ENCODE measurements around the gene PDE6B.
"Not testable (repeated sequence)": the region's sequence is repeated elsewhere in the genome, so short reads cannot be mapped to it uniquely, and the experiment has no call there.

Gene PDE6B

GRCh38 chr4:682490-683172 is 57.3 kb downstream of the PDE6B start:
- no peak for DNase-seq (ENCODE audit: low read depth in 1 of 2, low spot score in 1 of 2)

DNA sequence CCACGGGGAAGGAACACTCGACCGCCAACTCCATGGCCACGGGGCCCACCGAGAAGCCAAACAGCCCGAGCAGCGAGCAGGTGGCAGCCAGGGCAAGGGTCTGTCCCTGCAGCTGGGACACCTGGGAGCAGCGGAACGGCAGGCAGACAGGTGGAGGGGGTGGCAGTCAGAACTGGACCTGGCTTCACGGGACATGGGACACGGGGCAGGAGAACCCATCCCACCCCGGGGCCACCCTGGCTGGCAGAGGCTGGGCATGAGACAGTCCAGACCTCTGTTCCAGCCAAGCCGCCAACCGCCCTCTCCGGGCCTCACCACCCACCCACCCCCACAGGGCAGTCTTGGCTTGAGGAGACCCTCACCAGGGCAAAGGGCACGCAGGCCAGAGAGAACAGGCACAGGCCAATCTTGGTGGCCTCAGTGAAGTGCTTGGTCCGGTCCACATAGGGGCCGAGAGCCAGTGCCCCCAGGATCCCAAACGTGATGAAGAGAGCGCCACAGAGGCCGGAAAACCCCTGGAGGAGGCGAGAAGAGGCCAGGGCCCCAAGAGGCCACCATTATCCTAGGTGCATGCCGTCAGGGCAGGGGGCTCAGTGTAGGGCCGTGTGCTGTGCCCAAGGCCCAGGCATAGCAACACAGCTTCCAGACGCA is 58.0 kb downstream of the PDE6B start:
- DNase-seq (ENCODE audit: low read depth in 1 of 2, low spot score in 1 of 2): no peak

DNA sequence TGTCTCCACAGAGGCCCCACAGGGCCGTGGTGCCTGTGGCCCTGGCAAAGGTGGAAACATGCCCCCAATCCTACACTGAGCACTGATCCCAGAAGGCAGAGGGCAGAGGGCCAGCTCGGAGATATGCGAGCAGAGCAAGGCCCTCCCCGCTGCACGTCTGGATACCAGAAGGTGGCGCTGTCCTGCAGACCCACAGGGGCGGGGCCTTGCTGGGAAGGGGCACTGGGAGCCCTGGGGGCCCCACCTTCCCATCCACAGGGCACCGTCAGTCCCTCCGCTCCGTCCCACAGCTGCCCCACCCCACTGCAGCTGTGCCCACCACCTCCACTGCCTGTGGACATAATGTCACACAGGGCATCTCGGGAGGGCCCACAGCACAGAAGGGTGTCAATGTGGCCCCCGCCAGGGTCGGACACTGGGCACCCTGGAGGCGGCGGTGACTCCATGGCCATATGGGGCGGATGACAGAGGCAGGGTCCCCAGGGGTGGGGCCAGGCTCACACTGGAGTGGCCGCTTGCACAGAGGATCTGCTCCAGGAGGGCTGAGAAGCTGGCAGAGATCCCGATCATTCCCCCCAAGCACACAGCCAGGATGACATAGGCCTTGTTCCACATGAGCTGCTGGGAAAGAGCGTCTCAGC is 58.7 kb downstream of the PDE6B start:
- DNase-seq (ENCODE audit: low read depth in 1 of 2, low spot score in 1 of 2): no peak

GRCh38 chr4:684623-685327 is 59.4 kb downstream of the PDE6B start:
- no peak for DNase-seq (ENCODE audit: low read depth in 1 of 2, low spot score in 1 of 2)

GRCh38 chr4:685679-686412 is 60.5 kb downstream of the PDE6B start:
- DNase-seq (ENCODE audit: low read depth in 1 of 2, low spot score in 1 of 2): no peak

DNA sequence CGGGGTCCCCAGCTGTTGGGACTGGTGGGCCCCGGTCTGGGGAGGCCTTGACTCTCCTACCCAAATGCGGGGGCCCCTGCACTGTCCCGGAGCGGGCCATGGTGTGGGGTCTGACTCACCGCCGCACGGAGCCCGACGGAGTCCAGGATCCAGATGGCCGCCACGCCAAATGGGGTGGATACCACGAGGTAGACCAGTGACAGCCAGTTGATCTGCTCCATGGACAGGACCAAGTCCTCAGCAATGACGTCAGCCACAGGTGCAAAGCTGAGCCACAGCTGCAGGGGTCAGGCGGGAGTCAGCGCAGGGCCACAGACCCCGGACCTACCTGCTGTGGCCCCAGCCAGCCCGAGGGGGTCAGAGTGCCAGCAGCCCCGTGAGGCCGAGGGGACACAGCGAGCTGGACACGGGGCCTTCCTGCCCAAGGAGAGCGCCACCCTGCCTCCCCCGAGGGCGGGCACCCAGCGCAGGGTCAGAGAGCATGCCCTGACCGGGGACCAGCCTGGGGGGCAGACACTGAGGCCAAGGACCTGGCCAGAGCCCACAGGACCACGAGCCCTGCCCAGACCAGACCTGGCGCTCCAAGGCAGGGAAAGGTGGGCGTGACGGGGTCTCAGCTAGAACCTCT is 61.2 kb downstream of the PDE6B start:
- DNase-seq (ENCODE audit: low read depth in 1 of 2, low spot score in 1 of 2): no peak

- DNase-seq (ENCODE audit: low read depth in 1 of 2, low spot score in 1 of 2): no peak
Measured at GRCh38 chr4:687048-687970, 61.9 kb downstream of the PDE6B start.

- DNase-seq (ENCODE audit: low read depth in 1 of 2, low spot score in 1 of 2): no peak
Measured at GRCh38 chr4:687971-688853, 62.8 kb downstream of the PDE6B start.

GRCh38 chr4:688854-689681 is 63.7 kb downstream of the PDE6B start, which contains the start of gene SLC49A3:
TSS of gene SLC49A3 (minus strand) at chr4:689151. CDS start at chr4:689127, 24 bp downstream.
- DNase-seq (ENCODE audit: low read depth in 1 of 2, low spot score in 1 of 2): no peak

DNA sequence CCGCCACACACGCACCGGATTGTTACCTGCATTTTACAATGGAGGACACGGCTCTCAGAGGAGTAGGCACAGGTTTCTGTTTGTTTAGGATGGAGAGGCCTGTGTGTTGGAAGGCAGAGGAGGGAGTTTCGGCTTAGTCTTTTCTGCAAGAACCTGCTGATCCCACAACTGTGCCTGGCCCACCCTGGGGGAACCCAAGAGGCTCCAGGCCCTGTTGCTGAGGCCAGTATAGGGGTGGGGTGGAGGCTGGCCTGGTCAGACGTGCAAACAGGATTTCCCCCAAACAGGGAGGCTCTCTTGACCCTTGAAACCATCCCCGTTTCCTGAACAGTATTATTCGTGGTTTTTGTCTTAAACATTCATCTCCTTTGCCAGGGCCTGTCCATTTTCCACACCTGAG is 64.3 kb downstream of the PDE6B start:
- DNase-seq (ENCODE audit: low read depth in 1 of 2, low spot score in 1 of 2): no peak

DNA sequence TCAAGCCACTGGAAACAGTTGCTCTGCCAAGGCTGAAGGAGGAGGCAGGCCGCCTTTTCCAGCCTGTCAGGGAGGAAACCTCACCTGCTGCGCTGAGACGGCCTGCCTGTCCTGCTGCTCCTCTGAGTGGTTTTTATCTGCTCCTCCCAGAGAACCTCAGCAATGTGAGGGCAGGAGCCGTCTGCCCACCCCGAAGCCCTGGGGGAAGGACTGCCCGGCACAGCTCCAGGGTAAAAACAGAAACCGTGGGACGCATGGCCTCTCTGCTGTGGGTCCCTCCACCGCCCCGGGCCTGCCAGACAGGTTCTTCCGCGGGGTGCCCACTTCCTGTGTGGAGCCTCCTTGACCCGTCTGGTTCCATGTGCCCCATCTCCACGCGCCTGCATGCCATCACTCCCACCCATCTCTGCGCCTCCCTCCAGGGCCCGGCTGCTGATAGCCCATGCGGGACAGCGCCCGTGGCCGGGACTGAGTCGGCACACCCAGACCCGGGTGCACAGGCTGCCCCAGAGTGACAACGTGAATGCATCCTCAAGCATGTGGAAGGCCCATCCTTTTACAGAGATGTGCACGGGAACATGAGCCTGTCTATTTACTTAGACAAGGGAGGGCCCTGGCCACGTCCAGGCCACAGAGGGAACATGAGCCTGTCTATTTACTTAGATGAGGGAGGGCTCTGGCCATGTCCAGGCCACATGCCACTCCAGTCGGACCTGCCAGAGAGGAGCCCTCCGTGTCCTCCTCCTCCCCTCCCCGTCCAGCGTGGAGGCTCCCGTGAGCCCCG is 67.6 kb downstream of the PDE6B start:
- no peak for DNase-seq (ENCODE audit: low read depth in 1 of 2, low spot score in 1 of 2)

GRCh38 chr4:694341-694940 is 69.1 kb downstream of the PDE6B start:
- not testable (repeated sequence) for DNase-seq (ENCODE audit: low read depth in 1 of 2, low spot score in 1 of 2)

GRCh38 chr4:699816-700580 is 74.6 kb downstream of the PDE6B start:
- DNase-seq (ENCODE audit: low read depth in 1 of 2, low spot score in 1 of 2): no peak

GRCh38 chr4:700587-701264 is 75.4 kb downstream of the PDE6B start:
- no peak for DNase-seq (ENCODE audit: low read depth in 1 of 2, low spot score in 1 of 2)

DNA sequence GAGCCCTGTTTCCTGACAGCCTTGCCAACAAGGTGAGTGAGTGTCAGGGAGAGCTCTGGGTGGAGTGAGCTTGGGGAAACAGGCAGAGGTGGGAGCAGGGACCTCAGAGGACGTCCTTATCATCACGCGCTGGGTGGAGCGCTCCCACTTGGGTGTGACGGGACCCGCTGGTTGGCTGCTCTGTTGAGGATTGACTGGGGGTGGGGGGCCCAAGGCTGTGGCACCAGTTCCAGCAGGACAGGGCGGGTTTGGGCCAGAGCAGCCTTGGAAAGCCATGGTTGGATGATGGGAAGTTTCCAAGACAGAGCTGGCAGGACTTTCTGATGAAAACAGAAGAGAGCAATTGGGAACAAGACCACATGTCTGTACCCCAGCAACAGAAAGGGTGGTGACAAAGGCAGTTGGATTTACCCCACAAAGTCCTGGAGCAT is 77.3 kb downstream of the PDE6B start:
- DNase-seq (ENCODE audit: low read depth in 1 of 2, low spot score in 1 of 2): no peak
